Fibroblast of skin of left biceps (primary cell): ENCODE results near the gene UGDH.
"Not testable (repeated sequence)": the region's sequence is repeated elsewhere in the genome, so short reads cannot be mapped to it uniquely, and the experiment has no call there.

Experiments
- DNase-seq, 2 experiments: peaks; one replicate each; pipeline ENCODE4 v3.0.0-alpha.2; 2013; ENCODE audit warnings: low read depth in 2 of 2

UGDH gene

DNA sequence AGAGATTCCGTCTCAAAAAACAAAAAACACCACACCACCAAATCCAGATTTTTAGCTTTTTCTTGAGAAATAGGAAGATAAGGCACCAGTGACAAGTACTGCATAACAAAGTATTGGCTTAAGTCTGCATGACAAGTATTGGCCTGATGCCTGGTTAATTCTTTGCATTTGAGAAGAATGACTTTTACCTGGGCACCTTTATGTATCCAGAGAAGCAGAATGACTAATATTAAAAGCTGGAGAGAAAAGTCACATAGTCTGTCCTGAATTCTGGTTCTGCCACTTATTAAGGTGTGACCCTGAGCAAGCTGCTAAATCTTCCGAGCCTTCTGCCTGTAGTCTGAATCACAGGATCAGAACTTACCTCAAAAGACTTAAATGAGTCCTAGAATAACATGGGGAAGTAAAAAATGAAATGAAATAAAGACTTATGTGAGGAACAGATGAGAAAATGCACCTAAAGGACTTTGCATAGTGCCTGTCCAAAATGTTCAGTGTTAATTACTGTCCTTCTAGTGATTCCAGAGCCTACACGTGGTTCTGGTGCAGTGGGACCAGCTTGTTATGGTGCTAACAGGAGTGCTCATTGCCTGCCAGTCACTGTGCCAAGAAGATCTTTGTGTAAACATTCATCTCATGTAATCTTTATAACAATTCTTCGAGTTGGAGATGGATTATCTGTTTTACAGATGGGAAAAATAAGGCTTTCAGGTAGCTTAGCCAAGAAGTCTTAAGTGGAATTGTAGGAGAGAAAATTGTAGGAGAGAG, 31.6 kb downstream of the UGDH start:
- no peak for DNase-seq

DNA sequence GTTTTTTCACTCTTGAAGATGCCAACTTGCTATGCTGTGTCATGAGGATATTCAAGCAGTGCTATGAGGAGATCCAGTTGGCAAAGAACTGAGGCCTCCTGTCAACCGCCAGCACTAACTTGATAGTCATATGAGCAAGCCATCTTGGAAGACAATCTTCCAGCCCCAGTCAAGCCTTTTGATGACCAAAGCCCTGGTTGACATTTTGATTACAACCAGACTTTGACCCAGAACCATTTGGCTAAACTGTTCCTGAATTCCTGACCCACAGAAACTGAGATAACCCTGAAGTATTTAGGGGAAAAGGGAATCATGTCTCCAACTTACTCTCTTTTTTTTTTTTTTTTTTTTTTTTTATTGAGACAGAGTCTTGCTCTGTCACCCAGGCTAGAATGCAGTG, 32.9 kb downstream of the UGDH start:
- DNase-seq: no peak

DNA sequence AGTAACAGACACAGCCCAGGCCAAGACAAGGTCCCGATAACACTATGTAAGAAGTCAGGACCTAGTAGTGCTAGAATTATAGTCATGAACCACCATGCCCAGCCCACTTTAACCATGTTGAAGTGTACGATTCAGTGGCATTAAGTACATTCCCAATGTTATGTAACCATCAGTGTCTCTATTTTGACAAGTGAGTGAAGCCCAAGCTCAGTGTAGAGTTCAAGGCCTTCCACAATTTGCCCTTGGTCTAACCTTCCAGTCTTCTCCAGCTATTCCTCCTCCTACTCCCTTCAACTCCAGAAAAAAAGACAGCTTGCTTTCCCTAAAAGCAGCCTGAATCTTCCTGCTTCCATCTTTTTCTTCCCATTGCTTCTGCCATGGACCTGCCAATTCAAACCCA, 36.9 kb downstream of the UGDH start:
- DNase-seq: no peak

DNA sequence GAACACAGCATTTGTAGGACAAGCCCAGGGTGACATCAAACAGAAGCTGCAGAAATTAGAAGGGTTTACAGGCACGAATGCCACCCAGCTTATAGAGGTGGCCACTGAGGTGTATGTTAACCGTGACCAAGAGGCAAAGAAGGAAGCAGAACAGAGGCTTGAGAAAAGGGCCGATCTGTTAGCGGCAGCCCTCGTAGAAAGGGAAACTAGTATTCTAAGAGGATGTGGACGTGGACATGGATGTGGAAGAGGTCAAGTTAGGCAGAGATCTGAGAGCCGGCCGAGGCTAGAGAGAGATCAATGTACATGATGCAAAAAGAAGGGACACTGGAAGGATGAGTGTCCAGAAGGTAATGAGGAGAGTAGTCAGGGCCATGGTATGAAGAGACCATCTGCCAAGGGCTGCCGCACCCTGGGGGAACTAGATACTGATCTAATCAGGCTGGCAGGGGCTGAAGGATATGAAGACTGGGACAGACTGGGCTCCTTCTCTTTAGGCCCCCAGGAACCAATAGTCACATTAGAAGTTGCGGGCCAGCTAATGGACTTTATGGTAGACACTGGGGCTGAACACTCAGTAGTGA, 40.9 kb downstream of the UGDH start:
- no peak for DNase-seq

- DNase-seq: no peak
Observed at GRCh38 chr4:39484582-39485272, 42.5 kb downstream of the UGDH start.

GRCh38 chr4:39480902-39481695, 46.1 kb downstream of the UGDH start:
- DNase-seq: no peak

DNA sequence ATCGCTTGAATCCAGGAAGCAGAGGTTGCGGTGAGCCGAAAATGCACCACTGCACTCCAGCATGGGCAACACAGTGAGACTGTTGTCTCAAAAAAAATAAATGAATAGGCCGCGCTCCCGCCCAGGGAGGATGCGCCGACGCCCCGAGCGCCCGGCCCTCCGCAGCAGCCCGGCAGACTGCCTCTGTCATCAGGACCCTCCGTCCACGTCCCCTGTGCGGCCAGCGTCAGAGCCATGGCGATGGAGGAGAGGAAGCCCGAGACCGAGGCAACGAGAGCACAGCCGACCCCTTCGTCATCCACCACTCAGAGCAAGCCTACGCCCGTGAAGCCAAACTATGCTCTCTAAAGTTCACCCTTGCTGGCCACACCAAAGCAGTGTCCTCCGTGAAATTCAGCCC, 47.0 kb downstream of the UGDH start:
- no peak for DNase-seq

DNA sequence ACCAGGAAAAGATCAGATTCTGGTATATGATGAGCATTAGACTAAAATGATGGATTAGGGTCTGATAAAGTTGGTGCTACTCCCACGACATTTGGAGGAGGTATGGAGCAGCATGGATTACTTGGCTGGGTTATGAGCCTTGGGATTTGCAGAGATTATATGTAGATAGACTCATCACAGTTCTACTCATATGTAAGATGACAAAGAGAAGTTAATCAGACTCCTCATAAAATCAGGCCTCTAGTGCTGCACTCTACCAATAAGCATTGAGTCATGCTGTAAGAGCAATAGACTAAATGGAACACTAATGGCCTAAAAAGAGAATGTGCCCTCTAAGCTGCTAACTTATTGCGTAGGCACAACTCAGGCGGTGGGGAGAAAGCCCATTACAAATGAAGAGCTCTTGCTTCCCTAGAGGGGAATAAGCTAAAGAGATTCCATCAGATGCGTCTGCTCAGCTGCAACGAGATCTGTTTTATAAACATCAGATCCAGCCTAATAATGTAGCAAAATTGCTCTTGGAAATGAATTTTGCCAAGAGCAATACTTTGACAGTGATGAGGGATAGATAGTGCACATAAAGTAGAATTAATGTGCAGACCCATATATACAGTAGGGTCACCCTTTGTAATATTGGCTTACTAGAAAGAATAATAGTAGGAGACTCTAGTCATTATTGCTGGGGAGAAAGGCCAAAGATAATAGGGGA, 50.9 kb downstream of the UGDH start:
- no peak for DNase-seq

DNA sequence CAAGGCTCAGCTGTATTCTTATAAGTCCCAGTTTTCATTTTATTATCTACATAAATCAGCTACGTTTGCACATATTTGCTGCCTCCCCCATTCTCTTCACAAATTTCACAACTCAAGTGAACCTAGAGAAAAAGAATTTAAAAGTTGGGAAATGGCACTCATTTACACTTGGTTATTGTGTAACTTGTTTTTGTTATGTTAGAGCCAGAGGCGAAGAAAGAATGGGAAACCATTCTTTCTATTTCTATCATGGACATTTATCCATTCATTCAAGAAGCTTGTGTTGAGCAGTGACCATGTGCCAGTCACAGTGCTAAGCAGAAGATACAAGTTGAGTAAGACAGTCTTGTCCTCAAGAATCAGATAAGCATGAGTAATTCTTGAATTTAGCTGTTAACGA, 54.8 kb downstream of the UGDH start:
- DNase-seq: no peak

DNA sequence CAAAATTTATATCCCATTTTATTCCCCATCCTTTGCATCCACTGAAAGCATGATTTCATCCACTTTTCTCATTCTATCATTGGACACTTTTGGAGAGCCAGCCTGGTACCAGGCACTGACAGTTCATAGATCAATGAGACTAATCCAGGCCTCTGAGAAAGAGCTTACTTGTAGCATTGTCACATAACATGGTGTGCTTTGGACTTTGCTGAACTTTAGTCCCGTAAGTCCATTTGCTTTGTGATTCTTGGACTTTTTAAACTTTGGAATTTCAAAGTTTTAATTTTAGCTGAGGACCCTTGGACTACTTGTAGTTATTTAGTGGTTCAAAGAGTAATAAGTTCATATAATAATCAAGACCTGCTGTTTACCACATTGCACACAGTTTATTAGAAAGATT, 56.8 kb downstream of the UGDH start:
- DNase-seq: no peak

- DNase-seq: peak; percentile 61 to 64
Observed at GRCh38 chr4:39469429-39470077, 57.7 kb downstream of the UGDH start.

DNA sequence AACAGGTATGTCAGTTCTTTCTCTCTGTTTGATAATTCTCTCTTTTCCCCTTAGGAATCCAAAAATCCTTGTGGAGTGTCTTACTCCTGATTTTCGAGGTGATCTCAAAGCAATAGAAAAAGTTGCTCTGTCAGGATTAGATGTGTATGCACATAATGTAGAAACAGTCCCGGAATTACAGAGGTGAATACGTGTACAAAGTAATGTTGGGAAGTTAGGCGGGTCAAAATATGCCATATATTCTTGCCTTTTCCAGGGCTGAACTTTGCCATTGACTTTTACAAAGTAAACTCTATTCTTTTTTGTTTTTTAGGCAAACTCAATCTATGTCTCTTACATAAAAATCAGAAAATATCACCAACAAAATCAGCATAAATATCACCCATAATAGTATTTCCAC, 59.8 kb downstream of the UGDH start:
- no peak for DNase-seq

GRCh38 chr4:39466747-39467146, 60.5 kb downstream of the UGDH start:
- no peak for DNase-seq

DNA sequence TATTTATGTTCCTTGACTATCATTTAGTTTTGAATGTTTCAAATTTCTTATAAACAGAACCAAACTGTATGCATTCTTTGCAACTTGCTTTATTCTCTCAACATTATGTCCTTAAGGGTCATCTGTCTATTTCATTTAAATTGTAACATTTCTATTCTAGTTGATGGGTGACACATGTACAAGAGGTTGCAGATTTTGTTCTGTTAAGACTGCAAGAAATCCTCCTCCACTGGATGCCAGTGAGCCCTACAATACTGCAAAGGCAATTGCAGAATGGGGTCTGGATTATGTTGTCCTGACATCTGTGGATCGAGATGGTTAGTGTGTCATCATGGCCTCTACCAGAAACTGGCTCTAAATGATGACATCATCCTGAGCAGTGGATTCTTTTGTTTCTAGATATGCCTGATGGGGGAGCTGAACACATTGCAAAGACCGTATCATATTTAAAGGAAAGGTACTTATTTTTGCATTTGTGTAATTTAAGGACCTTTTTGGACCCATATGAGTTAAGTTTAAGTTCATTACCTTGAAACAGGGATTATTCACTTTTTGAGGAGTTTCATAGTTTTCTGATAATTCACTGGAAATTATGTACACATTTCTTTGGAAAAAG, 62.2 kb downstream of the UGDH start:
- DNase-seq: peak; percentile 58 to 59

DNA sequence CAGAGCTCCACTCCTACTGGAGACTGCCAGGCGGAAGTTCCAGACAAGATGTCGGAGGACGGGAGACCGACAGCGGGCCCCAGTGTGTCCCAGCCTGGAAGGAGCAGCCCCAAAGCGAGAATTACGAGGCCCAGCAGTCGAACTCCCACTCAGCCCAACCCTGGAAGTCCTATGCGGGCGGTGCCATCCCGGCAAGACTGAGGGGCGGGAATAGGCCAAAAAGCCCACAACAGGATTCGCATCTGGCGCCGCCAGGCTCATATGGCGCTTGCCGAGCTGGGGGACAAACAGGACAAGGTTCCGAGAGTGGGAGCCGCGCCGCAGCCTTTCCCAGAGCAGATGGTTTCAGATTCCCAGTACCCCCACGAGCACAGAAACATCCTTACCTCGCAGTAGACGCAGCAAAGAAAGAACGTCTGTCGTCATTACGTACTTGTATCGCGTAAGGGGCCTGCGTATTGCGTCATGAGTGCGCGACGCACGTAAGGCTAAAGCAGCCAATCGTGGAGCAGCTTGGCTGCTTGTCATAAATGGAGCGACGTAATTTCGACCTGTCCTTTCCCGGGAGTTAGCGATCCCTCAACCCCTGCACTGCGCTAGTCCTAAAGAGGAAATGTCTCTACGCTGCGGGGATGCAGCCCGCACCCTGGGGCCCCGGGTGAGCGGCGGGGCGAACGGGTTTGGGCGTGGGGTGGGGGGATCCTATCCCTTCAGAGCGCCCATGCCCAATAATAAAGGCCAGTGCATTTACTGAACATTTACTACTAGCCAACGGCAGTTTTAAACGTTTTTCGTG, 68.5 kb downstream of the UGDH start, which contains the start of the genes LIAS and RPL9:
TSS of gene LIAS (plus strand) at position 552 of the 796 bp plus-strand sequence. CDS start at position 614, 62 bp downstream.
TSS of gene RPL9 (minus strand) at position 418 of the 796 bp plus-strand sequence. CDS start 483 bp downstream, outside the sequence.
- DNase-seq: peak; percentile 97 to 98

- DNase-seq: not testable (repeated sequence)
Observed at GRCh38 chr4:39458161-39458504, 69.1 kb downstream of the UGDH start.

DNA sequence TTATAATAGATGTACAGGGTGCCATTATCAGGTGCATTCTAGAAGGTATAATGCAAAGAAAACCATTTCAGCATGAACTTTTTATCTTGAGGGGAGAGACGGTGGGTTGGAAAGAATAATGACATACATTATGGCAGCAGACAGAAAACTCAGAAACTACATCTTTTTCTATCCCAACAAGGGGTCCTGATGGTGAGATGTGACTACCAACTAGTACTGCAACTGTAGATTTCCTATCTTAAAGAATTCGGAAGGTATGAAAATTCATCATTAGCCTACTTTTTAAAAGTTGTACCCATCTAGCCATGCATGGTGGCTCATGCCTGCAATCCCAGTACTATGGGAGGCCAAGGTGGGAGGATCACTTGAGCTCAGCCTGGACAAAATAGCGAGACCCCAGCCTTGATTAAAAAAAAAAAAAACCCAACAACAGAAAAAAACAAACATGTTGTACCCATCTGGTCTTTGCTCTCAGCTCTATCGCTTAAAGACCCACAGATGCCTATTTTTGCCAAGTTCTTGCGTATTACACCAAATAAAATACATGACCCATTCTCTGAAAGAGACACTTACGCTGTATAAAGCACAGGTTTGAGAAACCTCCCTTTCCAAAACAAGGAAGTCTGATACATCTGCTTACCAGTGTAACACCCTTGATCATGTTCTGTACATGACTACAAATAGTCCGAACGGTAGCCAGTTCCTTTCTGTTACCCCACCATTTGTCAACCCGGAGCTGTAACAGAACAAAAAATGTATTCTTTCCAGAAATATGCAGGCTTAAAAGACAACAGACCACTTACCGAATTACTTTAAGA, 70.1 kb downstream of the UGDH start:
- no peak for DNase-seq

- no peak for DNase-seq
Observed at GRCh38 chr4:39455486-39455885, 71.8 kb downstream of the UGDH start.

DNA sequence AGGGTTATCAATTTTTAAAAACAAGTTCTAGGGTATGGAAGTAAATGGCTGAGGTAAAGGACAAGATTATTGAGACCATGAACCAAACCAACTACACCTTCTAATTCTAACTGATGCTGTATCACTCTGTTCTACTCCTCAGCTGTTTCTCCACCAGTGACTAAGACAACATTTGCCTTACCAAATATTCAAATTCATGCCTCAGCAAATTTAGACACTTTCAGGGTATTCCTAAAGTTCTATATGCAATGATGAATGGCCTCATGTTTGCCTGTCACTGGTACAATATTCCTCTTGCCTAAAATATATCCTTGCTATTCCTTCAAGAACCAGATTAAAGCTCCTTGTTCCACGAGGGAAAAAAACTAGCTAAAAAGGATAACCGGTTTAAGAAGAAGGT, 73.5 kb downstream of the UGDH start:
- DNase-seq: no peak
